Esophagus squamous epithelium (tissue), 5 donors: ENCODE results near the gene AMHR2. TPM values are rescaled to one million over a fixed set of nuclear protein-coding genes. Genes with fewer than 3 reads are reported as not detected.
"Not testable (repeated sequence)": the region's sequence is repeated elsewhere in the genome, so short reads cannot be mapped to it uniquely, and the experiment has no call there.

Source experiments
- DNase-seq: peaks from one replicate; lab custom pipeline; 2025; lab: John Stamatoyannopoulos, UW
- H3K27ac ChIP-seq, 4 donors: fragments of 200-600 bp; sonication (generic); one replicate each; pipeline ENCODE4 v1.5.1; 2016 to 2019; ENCODE audit warnings: mild to moderate bottlenecking in 1 of 4
- H3K27me3 ChIP-seq, 4 donors: fragments of 200-600 bp; sonication (generic); 1 replicate in 3 of 4; 2 replicates in 1 of 4; pipeline versions ENCODE4 v1.5.1 to v1.6.0; 2017 to 2021; ENCODE audit warnings: antibody characterized with exemption in 1 of 4
- H3K36me3 ChIP-seq, 3 donors: fragments of 200-600 bp; sonication (generic); one replicate each; pipeline ENCODE4 v1.5.1; 2016 to 2019
- H3K4me1 ChIP-seq, 3 donors: fragments of 200-600 bp; sonication (generic); one replicate each; pipeline ENCODE4 v1.5.1; 2017 to 2019
- H3K4me3 ChIP-seq, 4 donors: fragments of 200-600 bp; sonication (generic); 1 replicate in 3 of 4; 2 replicates in 1 of 4; pipeline ENCODE4 v1.5.1; 2016 to 2019; ENCODE audit warnings: mild to moderate bottlenecking in 2 of 4, moderate library complexity in 1 of 4
- H3K9me3 ChIP-seq, 3 donors: fragments of 200-600 bp; sonication (generic); one replicate each; pipeline ENCODE4 v1.5.1; 2016 to 2019
- CTCF ChIP-seq, 6 experiments: fragments of 450-650 bp in 4 of 6; fragments of 200-600 bp in 2 of 6; sonication (generic) in 2 of 6; IDR thresholded peaks; one replicate each; pipeline ENCODE4 v1.5.1; 2016 to 2019; ENCODE audit warnings: antibody characterized with exemption in 6 of 6, mild to moderate bottlenecking in 4 of 6, moderate library complexity in 4 of 6
- POLR2A ChIP-seq, 4 donors: fragments of 450-650 bp; IDR thresholded peaks; one replicate each; pipeline ENCODE4 v1.6.1; 2017; ENCODE audit warnings: antibody characterized with exemption in 4 of 4, mild to moderate bottlenecking in 4 of 4, moderate library complexity in 3 of 4
- WGBS, 2 donors: methylation state at CpG; one replicate each; pipeline ENCODE4 v1.1.5; 2018; 5-methylcytosine and 5-hydroxymethylcytosine counted together
- intact Hi-C: fragments of 100-400 bp; cut with DNase I; formaldehyde crosslinking; loops from one replicate; pipeline ENCODE4 v1.15.0; 2022
- total RNA-seq, 4 donors: library from RNA; depleted of rRNA; stranded (reverse); fragments of >200 nt; gene quantifications; one replicate each; pipeline ENCODE4 v1.1.0, GENCODE V29; 2016
- donor health status: DM: yes; HTN: yes; CAD: no.

The AMHR2 gene
- total RNA-seq, 4 donors from 2014 or later, result 0.76 TPM; not detected in 3

- DNase-seq, result no peak
- intact Hi-C loops, result no loop called here
- Histone ChIP-seq H3K9me3 (no peaks in the 10 kb centered on the region), H3K27ac (peak overlapping the region; percentile 50 to 100 (median 73)), H3K36me3 (peaks cover 0 to 50% (median 13%) of the 10 kb centered on the region in 3 donors), H3K4me3 (peak overlapping the region in 2 of 4 donors; percentile 2 to 89), H3K4me1 (peaks cover 53 to 90% (median 72%) of the 10 kb centered on the region in 3 donors), H3K27me3 (no peaks in the 10 kb centered on the region)
- no peak for TF ChIP-seq POLR2A (IDR thresholded peaks at IDR 0.05)
- no peak for TF ChIP-seq CTCF (IDR thresholded peaks at IDR 0.05)
- 84 to 95% methylated on average over 4 of the region's 4 CpGs for WGBS, 2 donors
Observed at GRCh38 chr12:53388932-53389331, 34.7 kb upstream of the AMHR2 start.

- H3K4me3 ChIP-seq, result peak overlapping the region in 2 of 4 donors; percentile 0 to 89
- H3K4me1 ChIP-seq, result peaks cover 48 to 83% (median 64%) of the 10 kb centered on the region in 3 donors
- peak overlapping the region in 3 of 4 donors; percentile 24 to 100 (median 79) for H3K27ac ChIP-seq
- H3K36me3 ChIP-seq, result peaks cover 0 to 48% (median 6%) of the 10 kb centered on the region in 3 donors
- TF ChIP-seq CTCF (IDR thresholded peaks at IDR 0.05) (no peak), POLR2A (IDR thresholded peaks at IDR 0.05) (no peak)
- WGBS, 2 donors, result 63 to 80% methylated on average over 1 to 3 of the region's 3 CpGs
- H3K9me3 ChIP-seq, result no peaks in the 10 kb centered on the region
- no peak for DNase-seq
- intact Hi-C loops, result no loop called here
- no peaks in the 10 kb centered on the region for H3K27me3 ChIP-seq
Observed at GRCh38 chr12:53389702-53390101, 34.0 kb upstream of the AMHR2 start.

GRCh38 chr12:53391724-53392123, 31.9 kb upstream of the AMHR2 start:
- Histone ChIP-seq H3K4me3 (no peak overlapping the region), H3K4me1 (peaks cover 35 to 74% (median 45%) of the 10 kb centered on the region in 3 donors), H3K9me3 (no peaks in the 10 kb centered on the region), H3K27ac (peak overlapping the region; percentile 35 to 100 (median 61)), H3K36me3 (peaks cover 0 to 48% (median 0%) of the 10 kb centered on the region in 3 donors), H3K27me3 (no peaks in the 10 kb centered on the region)
- WGBS, 2 donors, result 23% methylated on average over 5 of the region's 5 CpGs
- intact Hi-C loops, result no loop called here
- no peak for DNase-seq
- TF ChIP-seq POLR2A (IDR thresholded peaks at IDR 0.05) (no peak), CTCF (IDR thresholded peaks at IDR 0.05) (no peak)

- no peak for DNase-seq
- H3K9me3 ChIP-seq, result no peaks in the 10 kb centered on the region
- intact Hi-C loops, result no loop called here
- no peak overlapping the region for H3K27ac ChIP-seq
- H3K36me3 ChIP-seq, result peaks cover 0 to 87% (median 7%) of the 10 kb centered on the region in 3 donors
- no peak for TF ChIP-seq CTCF (IDR thresholded peaks at IDR 0.05)
- TF ChIP-seq POLR2A (IDR thresholded peaks at IDR 0.05), result no peak
- H3K4me3 ChIP-seq, result no peak overlapping the region
- H3K4me1 ChIP-seq, result peaks cover 0 to 35% (median 9%) of the 10 kb centered on the region in 3 donors
- H3K27me3 ChIP-seq, result no peaks in the 10 kb centered on the region
- WGBS, 2 donors, result 66 to 77% methylated on average over 5 to 7 of the region's 7 CpGs
Observed at GRCh38 chr12:53399896-53400295, 23.8 kb upstream of the AMHR2 start.

- 95 to 100% methylated on average over 5 to 11 of the region's 16 CpGs for WGBS, 2 donors
- H3K36me3 ChIP-seq, result peaks cover 5 to 86% (median 19%) of the 10 kb centered on the region in 3 donors
Observed at GRCh38 chr12:53402351-53402750, 21.3 kb upstream of the AMHR2 start.

More at GRCh38 chr12:53402351-53402750, 21.3 kb upstream of the AMHR2 start:
- H3K27me3 ChIP-seq, H3K4me3 ChIP-seq, H3K9me3 ChIP-seq, H3K27ac ChIP-seq, intact Hi-C loops, DNase-seq: not testable (repeated sequence)
- peaks cover 0 to 20% (median 9%) of the 10 kb centered on the region in 3 donors for H3K4me1 ChIP-seq
